HG03064 (cell line): Measurements from ENCODE around the gene SOX5.
"Not testable (repeated sequence)": the region's sequence is repeated elsewhere in the genome, so short reads cannot be mapped to it uniquely, and the experiment has no call there.

Experiments
- ATAC-seq: cut with Tn5 transposase; IDR thresholded peaks from one replicate; pipeline ENCODE4 v1.9.1; 2021; ENCODE audit warnings: low read depth; ENCODE audit not compliant: unreplicated experiment

The SOX5 gene

GRCh38 chr12:23911574-23911973 is 37.9 kb downstream of the SOX5 start:
- no peak for ATAC-seq

- ATAC-seq: no peak
These were observed 39.9 kb downstream of the SOX5 start for GRCh38 chr12:23909551-23909950.

DNA sequence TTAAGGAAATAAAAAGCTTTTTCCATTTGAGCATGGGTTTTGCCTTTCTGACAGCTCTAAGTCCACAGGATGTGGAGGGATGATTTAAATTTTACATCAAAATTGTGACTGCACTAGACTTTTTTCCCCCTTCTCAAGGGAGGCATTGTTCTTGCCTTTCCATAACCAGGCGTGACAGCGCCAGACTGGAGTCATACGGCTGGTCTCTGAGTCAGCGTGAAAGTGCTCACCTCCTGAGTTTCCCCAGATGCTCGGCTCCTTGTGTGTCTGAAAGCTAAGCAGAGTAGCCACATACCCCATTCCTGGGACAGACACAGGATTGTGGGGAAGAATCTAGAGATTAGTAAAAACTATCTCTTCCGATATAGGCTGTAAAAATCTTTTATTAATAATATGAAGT is 43.1 kb downstream of the SOX5 start:
- ATAC-seq: no peak

- ATAC-seq: no peak
These were observed 50.0 kb downstream of the SOX5 start for GRCh38 chr12:23899434-23899833.

DNA sequence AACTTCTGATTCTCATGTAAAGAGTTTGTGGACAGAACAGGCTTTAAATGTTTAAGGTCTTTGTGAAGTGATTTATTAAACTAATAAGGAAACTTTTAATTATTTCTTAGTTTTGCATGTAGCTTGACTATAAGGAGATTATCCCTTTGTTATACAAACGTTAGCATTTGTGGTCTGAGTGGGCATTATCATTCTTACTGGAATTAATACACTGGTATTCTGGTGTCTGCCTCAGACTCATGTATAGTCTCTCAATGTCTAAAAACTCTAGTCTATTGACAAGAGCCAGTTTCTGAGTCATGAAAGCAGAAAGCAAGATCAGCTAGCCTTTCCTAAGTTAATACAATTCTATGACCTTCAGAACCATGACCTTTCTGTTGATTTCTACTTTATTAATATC is 51.3 kb downstream of the SOX5 start:
- no peak for ATAC-seq

DNA sequence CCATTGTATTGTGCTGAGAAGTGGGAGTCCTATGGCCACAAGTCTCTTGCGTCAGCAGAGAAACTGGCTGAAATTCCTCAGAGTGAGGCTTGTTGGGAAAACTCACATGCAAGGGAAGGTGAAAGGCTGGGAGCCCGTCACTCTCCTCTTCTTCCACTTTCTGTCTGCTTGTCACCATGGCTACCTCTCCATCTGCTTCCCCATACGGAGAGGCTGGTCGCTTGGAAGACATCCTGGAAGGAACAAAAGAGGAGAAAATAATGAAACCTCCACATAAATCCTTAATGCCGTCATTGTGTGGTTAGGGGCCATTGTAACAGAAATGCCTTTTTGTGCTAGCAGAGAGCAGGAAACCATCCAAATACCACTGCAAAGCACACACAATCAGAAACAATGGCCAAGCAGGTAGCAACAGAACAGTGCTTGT is 53.7 kb downstream of the SOX5 start:
- ATAC-seq: no peak

DNA sequence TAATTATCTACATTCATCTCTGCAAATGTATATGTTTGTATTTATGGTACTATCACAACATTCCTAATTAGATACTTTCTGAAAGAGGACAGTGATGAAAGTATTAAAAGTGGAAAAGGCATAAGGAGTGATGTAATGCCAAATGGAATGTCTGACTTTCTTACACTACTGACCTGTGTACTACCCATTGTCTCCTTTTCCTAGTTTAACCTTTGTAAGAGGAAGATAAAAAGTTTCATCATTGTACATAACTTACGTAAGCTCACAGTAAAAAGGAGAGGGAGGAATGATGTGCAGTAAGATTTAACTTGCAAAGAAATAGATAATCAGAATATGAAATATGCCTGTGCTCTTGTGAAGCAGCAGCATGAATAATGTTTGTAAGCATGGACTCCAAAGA is 55.9 kb downstream of the SOX5 start:
- no peak for ATAC-seq

DNA sequence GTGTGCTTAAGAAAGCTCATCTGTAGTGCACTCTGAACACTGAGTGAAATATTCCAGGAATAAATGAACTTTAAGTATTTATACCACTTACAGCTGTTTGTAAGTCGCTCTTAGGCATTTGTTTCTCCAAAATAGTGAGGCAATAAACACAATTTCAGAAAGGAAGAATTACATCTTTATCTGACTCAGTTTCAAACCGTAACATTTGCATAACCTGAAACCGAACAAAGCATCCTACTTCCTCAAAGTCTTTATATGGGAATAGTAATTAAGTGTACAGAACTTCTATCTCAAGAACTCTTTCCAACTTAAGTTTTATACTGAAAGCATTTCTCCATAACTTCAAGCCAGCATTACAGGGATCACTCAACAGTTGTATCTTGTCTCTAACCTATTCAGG is 58.4 kb downstream of the SOX5 start:
- ATAC-seq: no peak

- ATAC-seq: no peak
These were observed 60.4 kb downstream of the SOX5 start for GRCh38 chr12:23889069-23889440.

DNA sequence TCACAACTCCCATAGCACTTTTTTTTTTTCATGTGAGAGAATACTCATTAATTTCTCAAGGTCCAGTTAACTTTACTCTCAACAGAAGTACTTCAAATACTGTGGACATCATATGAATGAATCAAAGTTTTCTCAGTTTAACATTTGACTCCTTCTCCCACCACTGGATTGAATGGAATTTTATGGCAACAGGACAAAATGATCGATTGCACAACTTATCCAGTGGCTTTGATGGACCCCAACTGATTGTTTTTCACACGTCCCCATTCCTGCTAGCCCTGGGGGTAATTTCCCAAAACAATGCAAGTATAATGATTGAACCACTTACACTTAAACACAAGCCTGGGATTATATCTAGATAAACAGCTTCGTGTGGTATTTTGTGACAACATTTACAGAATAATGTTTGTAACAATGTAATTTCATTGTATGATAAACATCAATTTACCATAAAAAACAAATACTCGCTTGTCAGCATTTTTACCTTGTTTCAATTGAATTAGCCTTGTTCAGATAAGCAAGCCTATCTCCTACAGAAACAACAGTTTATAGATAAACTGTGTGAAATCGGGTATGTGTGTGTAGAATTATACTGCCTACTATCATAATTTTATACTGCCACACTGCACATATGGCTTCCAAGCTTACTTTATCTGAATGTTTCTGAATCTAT is 60.9 kb downstream of the SOX5 start:
- no peak for ATAC-seq

DNA sequence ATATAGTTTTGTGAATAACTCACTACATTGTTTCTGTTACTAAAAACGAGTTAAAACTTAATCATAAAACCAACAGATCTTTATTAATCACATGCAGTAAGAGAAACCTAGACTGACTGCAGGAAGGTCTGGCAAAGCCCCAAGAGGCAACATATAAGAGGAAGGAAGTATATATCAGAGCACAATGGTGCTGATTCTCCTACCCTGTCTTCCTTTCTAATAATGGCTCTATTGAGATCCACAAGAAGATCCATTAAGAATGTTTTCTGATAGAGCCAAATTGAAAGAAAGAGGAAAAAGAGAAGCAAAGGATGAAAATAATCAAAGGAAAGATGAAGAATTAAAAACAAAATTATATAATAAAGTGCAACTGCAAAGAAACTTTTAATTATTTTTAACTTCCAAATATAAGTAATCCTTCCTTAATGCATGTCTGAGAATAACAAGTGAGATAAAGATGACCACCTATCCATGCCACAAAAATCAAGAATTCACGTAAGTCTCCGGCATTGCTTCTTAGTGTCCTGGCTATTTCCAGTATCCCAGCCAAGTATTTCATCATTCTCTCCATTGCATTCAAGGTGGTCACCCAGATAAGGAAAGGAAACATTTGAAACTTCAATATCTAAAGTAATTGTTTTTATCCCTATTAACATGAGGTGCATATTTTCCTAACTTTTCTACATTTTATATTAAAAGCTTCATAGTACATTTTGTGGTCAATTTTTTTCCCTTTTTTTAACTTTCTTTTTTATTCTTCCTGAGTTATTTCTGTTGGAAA is 62.2 kb downstream of the SOX5 start:
- ATAC-seq: no peak

DNA sequence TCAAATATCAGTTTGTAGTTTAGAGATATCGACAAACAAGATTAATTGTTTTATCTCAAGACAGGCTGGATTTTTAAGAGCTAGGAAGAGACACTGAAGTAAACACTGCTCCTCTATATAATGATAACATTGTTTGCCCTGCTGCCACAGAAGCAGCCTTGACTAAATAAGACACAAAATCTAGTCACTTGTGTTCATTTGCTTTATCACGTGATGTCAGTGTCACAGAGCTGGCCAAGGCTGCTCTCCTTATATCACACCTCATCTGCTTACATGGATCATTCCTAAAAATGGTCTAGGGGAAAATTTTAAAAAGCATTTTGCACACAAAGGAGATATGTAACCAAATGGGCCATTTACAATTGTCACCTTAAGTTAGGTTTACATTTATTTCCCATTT is 64.1 kb downstream of the SOX5 start:
- no peak for ATAC-seq

- no peak for ATAC-seq
These were observed 64.6 kb downstream of the SOX5 start for GRCh38 chr12:23884909-23885308.

DNA sequence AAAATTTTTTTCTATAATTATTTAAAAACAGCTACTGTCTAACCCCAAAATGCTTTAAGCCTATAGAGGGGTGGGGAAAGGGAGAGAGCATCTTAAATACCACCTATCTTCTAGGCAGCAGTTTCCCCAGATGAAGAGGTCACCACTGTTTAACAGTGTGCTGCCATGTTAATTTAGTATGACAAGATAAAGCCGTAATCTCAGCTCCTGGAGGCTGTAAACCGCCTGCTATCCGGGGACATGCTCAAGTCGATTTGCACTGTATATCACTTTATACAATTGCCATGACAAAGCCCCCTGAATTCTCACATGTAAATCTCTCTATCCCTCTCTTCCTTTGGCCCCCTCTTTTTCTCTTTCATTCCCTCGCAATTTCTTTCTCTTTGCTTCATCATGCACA is 68.5 kb downstream of the SOX5 start:
- ATAC-seq: no peak

DNA sequence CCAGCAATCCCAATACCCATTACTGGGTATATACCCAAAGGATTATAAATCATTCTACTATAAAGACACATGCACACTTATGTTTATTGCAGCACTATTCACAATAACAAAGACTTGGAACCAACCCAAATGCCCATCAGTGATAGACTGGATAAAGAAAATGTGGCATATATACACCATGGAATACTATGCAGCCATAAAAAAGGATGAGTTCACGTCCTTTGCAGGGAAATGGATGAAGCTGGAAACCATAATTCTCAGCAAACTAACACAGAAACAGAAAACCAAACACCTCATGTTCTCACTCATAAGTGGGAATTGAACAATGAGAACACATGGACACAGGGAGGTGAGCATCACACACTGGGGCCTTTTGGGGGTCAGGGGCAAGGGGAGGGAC is 72.9 kb downstream of the SOX5 start:
- not testable (repeated sequence) for ATAC-seq

DNA sequence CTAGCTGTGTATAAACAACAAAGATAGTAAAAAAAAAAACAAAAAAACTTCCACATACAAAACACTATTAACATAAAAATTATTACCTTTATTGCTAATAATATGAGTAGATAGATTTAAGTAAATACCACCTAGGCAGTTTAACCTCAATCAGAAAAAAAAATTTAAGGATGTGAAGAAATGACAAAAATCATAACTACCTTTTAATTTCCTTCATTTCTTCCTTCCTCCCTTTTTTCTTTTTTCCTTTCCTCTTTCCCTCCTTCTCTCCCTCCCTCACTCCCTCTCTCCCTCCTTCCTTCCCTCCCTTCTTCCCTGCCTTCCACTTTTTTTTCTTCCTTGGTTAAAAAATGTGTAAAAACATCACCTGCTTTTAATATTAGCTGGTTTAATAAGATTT is 81.7 kb downstream of the SOX5 start:
- ATAC-seq: no peak

GRCh38 chr12:23862701-23863100 is 86.8 kb downstream of the SOX5 start:
- ATAC-seq: no peak

DNA sequence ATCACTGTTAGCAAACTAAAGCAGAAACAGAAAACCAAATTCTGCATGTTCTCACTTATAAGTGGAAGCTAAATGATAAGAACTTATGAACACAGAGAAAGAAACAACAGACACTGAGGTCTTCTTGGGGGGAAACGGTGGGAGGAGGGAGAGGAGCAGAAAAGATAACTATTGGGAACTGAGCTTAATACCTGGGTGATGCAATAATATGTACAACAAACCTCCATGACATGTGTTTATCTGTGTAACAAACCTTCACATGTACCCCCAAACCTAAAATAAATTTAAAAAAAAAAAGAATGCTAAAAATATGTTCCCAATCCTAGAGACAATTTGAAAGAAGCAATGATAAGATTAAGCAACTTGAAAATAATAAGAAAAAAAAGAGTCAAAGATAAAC is 89.5 kb downstream of the SOX5 start:
- no peak for ATAC-seq

GRCh38 chr12:23857178-23857577 is 92.3 kb downstream of the SOX5 start:
- no peak for ATAC-seq

DNA sequence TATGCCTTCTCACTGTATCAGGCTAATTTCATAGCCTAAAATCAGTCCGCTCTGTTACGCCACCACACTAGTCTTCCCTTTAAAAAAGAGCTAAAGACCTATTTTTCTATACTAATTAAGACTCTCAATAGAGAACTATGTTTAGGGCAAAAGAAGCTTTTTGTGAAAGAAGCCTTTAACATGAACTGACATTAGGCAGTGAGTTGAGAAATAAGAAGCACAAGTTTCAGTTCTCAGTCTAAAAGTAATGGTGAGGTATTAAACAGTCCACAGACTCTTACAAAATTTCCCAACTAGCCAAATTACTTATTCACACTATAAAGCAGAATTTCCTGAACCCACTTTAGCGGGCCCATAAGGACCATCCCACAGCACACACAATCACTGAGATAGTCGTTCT is 93.7 kb downstream of the SOX5 start:
- ATAC-seq: no peak

DNA sequence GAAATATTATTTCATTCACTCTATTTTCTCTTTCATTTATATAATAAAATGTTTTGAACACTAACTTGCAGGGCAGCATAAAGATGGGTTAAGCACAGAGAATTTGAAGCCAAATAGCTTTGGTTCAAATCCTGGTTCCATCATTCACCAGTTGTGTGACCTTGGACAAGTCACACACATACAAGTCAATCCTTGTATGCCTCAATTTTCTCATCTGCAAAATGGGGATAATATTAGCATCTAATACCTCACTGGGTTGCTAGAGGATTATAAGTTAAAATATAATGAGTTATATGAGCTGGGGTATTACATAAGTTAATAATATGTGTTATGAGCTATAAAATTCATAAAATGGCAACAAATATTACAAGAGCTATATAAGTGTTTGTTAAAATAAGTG is 94.9 kb downstream of the SOX5 start:
- ATAC-seq: no peak

- ATAC-seq: no peak
These were observed 95.8 kb downstream of the SOX5 start for GRCh38 chr12:23853640-23854039.
